Stimulated activated CD8-positive, alpha-beta memory T cell treated with anti-CD3 and anti-CD28 coated beads, Interleukin-15, amount 100 ng/mL, for 1 hour (primary cell): ENCODE results near the gene CLNK.
"Not testable (repeated sequence)": the region's sequence is repeated elsewhere in the genome, so short reads cannot be mapped to it uniquely, and the experiment has no call there.

Experiments used
- DNase-seq: peaks from one replicate; pipeline ENCODE4 v3.0.0-alpha.2; 2020; ENCODE audit warnings: low read depth

Gene CLNK

GRCh38 chr4:10576236-10576635 lies 108.3 kb downstream of the CLNK start:
- no peak for DNase-seq

DNA sequence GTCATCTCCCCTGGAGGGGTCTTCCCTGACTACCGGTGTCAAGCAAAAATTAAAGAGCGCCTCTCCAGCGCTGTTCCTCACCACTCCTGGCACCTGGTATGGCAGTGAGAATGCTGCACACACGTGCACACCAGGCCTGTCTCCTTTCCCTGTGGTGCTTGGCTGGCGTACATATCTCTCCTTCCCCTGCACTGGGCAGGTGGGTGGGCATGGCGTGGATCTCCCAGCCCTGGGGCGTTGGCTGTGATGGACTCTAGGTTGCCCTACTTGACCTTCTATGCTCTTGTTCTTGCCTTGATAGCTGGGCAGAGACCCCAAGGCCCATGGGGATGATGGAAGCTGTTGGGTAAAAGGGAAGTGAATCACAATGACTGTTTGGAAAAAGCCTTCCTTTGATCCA lies 109.2 kb downstream of the CLNK start:
- no peak for DNase-seq

DNA sequence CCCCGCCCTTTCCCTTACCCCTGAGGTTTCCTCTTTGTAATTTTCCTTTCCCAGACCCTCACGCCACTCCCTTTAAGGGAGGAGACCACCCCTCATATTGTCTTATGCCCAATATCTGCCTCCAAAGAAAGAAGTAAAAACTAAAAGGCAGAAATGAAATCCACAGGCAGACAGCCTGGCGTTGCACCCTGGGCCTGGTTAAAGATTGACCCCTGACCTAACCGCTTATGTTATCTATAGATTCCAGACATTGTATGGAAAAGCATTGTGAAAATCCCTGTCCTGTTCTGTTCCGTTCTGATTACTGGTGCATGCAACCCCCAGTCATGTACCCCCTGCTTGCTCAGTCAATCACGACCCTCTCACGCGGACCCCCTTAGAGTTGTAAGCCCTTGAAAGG lies 110.0 kb downstream of the CLNK start:
- not testable (repeated sequence) for DNase-seq

- DNase-seq = no peak
Measured at GRCh38 chr4:10571909-10572308, 112.7 kb downstream of the CLNK start.

- no peak for DNase-seq
Measured at GRCh38 chr4:10569491-10569890, 115.1 kb downstream of the CLNK start.

- DNase-seq = no peak
Measured at GRCh38 chr4:10567766-10568165, 116.8 kb downstream of the CLNK start.

DNA sequence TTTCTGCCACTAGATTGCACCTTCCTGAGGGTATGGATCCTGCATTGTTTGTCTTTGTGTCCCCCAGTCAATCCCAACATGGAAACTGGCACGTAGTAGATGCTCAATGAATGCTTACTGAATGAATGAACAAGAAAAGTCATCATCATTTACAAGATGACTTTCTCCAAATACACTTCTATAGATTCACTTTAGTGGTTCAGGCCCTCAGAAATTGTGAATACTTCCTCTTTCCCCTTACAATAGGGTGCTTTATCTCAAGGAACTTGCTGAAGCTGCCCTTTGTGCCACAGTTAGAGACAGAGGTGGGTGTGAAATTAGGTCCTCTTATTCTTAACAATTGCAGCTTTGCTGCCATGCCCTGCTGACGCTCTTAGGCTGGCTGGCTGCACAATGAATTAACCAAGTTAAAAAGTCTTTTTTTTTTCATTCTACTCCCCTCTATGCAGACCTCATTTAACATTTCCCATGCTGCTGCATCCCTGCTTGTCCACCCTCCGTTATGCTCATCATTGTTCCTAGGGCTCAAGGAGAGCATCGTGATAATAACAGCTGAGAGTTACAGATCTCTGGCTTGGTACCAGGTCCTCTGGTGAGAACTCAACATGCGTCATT lies 119.3 kb downstream of the CLNK start:
- no peak for DNase-seq

DNA sequence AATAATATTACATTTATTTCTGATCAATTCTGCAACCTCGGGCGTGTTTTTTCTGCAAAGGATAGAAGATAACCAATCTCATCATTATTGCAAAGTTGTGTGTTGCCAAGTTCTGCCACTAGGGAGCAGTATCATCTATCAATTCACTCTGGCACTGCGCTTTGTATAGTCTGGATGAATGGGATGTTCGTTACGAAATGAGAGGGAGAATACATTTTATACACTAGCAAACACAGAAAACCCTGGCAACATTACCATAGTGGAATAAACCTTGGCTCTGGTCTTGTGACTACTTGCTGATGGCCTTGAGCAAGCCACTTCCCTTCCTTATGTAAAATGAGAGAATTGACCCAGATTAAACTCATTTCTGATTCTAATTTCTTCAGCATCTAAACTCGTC lies 129.9 kb downstream of the CLNK start:
- DNase-seq = peak; percentile 20

GRCh38 chr4:10554121-10554520 lies 130.4 kb downstream of the CLNK start:
- no peak for DNase-seq

DNA sequence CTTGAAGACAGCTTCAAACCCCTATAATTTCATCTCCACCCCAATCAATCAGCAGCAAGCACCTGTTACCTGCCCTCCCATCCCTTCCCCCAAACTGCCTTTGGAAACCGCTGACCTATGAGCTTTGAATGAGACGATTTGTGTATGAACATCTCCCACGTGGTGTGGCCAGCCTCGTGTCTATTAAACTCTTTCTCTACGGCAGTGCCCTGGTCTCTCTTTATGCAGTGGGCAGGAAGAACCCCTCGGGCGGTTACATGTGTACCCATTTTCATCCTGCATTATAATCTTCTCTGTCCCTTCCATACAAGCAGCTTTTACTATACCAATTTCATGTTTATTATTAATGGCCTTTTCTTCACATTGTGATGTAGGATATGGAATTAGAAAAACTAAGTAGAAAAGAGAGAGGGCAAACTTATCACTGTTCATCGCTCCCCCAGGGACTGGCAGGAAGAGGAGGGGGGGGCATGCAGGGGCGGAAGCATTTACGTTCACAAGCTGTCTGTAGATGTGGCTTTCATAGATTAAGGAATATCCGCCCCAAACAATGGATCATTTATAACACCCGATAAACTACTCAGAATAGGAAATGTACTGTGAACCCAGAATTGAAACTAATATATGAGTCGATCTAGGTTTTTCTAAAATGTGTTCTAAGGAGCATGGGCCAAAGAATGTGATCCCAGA lies 131.8 kb downstream of the CLNK start:
- DNase-seq = no peak

DNA sequence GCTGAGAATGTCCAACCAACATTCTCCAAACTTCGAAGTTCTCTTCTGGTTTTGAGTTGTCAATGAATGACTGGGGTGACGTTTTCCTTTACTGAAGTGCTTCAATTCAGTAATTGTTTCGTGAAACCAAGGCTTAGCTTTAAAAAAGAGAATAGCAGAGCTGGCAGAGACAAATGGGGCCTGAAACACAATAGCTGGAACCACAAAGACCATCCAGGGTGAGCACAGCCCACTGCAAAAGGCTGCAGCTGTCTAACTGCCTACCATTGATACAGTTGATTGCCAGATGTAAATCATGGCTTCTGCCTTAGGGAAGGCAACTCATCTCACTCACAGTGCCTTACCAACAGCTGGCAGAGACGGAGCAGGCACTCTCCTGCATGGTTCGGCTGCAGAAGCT lies 148.7 kb downstream of the CLNK start:
- DNase-seq = no peak

- DNase-seq = no peak
Measured at GRCh38 chr4:10534820-10535219, 149.7 kb downstream of the CLNK start.

DNA sequence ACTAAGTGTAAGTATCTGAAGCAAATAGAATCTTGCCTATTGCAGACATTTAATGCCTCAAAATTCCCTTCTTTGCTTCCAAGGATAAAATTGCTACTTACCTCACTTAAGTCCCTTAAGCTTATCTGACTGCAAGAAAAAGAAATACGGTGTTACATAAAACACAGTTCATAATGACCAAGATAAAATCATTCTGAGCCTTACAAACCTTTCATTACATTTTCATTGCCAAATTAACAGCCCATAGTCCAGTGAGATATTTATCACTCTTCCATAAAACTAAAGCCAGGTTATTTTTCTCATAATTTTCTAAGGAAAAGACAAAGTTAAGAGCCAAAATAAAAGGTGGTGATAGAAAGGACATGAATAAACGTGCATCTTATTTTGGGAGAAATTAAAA lies 152.4 kb downstream of the CLNK start:
- DNase-seq = no peak

DNA sequence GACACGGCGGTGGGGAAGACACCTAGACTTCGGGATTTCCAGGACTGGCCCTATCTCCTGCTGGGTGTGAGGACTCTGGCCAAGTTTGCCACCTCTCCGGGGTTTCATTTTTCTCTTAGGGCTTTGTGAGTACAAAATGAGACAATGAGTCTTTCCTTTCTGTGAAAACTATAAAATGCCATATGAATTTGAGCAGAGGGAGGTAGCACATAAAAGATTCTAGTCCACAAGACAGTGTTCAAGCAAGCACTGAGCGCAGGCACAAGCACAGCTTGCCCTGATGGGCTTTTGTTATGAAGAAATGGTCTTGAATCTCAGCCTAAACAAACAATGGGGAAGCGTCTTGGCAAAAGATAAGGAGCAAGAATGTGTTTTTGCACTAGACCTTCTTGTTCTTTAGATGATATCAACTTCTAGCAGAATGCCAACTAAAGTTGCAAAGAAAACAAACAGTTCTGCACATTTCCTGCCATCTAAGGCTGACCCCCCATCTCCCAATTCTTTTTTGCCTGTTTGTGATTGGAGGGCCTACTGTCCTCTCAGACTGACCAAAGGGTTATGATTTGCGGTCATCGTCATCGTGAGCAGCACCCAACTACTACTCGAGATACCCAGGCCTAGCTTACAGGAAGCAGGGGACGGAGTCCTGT lies 154.3 kb downstream of the CLNK start:
- no peak for DNase-seq

DNA sequence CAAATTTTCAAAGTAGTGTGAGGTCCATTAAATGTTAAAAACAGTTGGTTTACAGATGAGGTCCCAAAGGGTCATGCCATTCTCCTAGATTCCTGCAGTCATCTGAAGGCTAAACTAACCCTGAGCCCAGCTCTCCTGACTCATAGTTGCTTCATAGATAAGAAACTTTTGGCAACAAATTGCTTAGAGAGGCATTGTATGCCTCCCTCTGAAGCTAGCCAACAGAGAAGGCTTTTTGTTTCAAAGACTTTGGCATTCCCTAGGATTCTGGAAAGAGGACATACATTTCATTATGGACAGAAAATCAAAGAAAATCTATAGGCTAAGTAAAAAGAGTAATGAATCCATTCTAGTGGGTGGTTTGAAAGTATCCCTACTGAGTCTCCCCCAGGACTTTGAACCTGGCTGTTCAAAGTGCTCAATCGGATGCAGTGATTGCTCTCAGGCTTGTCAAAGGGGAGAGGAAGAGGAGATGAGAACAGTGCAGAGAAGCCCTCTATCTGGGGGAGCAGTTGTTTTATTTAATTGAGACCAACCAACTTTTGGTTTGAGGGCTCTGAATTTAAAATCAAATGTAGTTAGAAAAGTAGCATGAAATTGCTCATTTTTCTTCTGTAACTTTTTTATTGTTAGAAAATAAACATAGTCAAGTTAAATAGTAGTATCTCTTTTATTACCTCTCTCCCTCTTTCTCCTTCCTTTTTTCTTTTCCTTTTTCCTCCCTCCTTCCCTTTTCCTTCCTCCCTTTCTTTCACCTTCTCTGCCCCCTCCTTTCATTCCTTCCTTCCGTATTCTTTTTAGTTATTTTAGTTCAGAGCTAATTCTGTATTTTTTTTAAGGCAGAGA lies 155.1 kb downstream of the CLNK start:
- DNase-seq = no peak

DNA sequence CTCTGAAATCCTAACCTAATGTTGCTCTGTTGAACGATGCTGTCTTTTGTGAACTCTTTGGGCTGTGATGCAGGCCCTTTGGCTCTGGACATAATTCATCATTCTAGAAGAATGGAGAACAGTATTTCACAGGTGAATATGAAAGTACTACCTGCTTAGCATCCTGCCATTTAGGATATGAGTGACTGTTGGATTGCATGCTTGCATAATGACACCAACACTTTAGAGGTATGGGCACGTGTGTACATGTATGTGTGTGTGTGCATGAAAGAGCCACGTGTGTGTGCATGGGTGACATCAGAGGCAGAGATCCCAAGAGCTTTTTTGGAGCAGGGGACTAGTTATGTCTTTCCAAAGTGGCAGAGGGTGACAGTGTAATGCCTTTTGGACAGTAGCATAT lies 157.1 kb downstream of the CLNK start:
- DNase-seq = no peak

DNA sequence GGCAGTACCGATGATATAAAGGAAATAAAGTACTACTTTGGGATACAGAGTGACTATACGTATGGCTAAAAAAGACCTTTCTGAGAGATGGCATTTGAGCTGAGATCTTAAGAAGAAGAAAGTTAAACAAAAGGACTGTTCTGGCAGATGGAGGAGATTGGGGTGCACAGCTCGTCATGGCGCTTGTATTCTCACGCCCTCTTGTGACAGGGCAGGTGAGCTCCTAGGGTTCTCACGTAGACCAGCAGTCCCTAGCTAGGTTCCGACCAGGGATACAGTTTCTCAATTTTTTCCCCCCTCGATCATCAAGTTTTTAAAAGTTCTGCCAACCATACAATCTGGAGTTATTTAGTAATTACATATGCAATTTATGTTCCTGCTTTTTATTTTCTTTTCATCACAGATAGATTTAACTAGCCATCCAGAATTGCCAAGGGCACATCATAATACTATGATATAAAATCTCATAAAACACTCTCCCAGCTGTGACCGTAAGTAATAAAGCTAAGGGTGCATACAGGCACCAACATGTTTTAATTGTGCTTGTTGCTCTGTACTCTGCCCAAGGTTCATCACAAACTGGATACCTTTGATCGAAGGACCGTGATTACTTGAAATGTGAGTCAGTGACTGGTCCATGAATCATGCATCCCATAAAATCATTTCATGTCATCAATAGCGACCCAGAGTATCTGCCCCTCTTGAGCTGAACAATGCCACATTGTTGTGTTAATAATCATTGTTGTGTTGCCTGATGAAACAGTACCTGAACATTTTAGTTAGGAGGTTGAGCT lies 157.9 kb downstream of the CLNK start:
- no peak for DNase-seq

- no peak for DNase-seq
Measured at GRCh38 chr4:10524196-10524833, 160.3 kb downstream of the CLNK start.

GRCh38 chr4:10521424-10521823 lies 163.1 kb downstream of the CLNK start:
- no peak for DNase-seq

DNA sequence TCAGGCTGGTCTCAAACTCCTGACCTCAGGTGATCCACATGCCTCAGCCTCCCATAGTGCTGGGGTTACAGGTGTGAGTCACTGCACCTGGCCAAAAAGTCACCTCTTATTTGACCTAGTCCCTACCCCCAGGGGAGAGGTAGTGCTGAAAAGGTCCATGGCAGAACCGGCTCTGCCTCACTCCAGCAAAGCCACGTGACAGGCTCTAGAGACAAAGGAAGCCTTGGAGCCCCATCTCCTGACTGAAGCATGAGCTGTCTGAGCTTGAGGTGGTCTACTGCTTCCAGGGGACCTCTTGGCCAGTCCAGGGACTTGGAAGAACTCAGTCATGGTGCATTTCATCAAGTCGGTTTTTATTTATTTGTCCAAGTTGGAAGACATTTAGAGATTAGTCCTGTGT lies 174.8 kb downstream of the CLNK start:
- no peak for DNase-seq

GRCh38 chr4:10506077-10506476 lies 178.5 kb downstream of the CLNK start:
- DNase-seq = no peak
